Hepatocyte (in vitro differentiated cells): ENCODE measurements around the gene WDTC1. TPM values are rescaled to one million over a fixed set of nuclear protein-coding genes. Genes with fewer than 3 reads are reported as not detected.
A peak's percentile ranks its signal among the peaks of the same experiment; 100 is the strongest.

Source experiments
- DNase-seq: peaks from one replicate; pipeline ENCODE4 v3.0.0-alpha.2; 2016; ENCODE audit warnings: low spot score
- H2AFZ ChIP-seq: fragments of 200-600 bp; sonication (generic); 2 replicates; pipeline ENCODE4 v1.6.0; 2016; ENCODE audit warnings: antibody characterized with exemption, mild to moderate bottlenecking
- H3K27ac ChIP-seq: fragments of 200-600 bp; sonication (generic); 2 replicates; pipeline ENCODE4 v1.5.1; 2016; ENCODE audit warnings: mild to moderate bottlenecking
- H3K27me3 ChIP-seq: fragments of 200-600 bp; sonication (generic); 2 replicates; pipeline ENCODE4 v1.6.1; 2016
- H3K36me3 ChIP-seq: fragments of 200-600 bp; sonication (generic); replicated peaks from 2 replicates; pipeline ENCODE4 v1.5.1; 2016; ENCODE audit warnings: low read depth; ENCODE audit not compliant: insufficient read depth
- H3K4me1 ChIP-seq: fragments of 200-600 bp; sonication (generic); 2 replicates; pipeline ENCODE4 v1.5.1; 2016; ENCODE audit warnings: mild to moderate bottlenecking, moderate library complexity; ENCODE audit not compliant: insufficient read depth
- H3K4me2 ChIP-seq: fragments of 200-600 bp; sonication (generic); 2 replicates; pipeline ENCODE4 v1.6.0; 2016
- H3K4me3 ChIP-seq: fragments of 200-600 bp; sonication (generic); 2 replicates; pipeline ENCODE4 v1.5.1; 2016; ENCODE audit warnings: mild to moderate bottlenecking
- H3K79me2 ChIP-seq: fragments of 200-600 bp; sonication (generic); 2 replicates; pipeline ENCODE4 v1.6.0; 2017; ENCODE audit warnings: mild to moderate bottlenecking
- H3K9me2 ChIP-seq: fragments of 200-600 bp; sonication (generic); replicated peaks from 2 replicates; pipeline ENCODE4 v1.6.0; 2017; ENCODE audit warnings: mild to moderate bottlenecking; ENCODE audit not compliant: insufficient read depth
- H3K9me3 ChIP-seq: fragments of 200-600 bp; sonication (generic); 2 replicates; pipeline ENCODE4 v1.5.1; 2016; ENCODE audit warnings: low read depth, mild to moderate bottlenecking
- H4K20me1 ChIP-seq: fragments of 200-600 bp; sonication (generic); 2 replicates; pipeline ENCODE4 v1.6.0; 2016; ENCODE audit warnings: mild to moderate bottlenecking; ENCODE audit not compliant: insufficient read depth, poor library complexity, severe bottlenecking
- CTCF ChIP-seq: fragments of 200-600 bp; sonication (generic); IDR thresholded peaks from 2 replicates; pipeline ENCODE4 v1.5.1; 2016; ENCODE audit warnings: antibody characterized with exemption, mild to moderate bottlenecking; ENCODE audit not compliant: poor library complexity
- EZH2 ChIP-seq: fragments of 200-600 bp; sonication (generic); IDR thresholded peaks from 2 replicates; pipeline ENCODE4 v1.6.1; 2016; ENCODE audit warnings: antibody characterized with exemption, mild to moderate bottlenecking, borderline replicate concordance
- EZH2phosphoT487 ChIP-seq: fragments of 200-600 bp; sonication (generic); IDR thresholded peaks from one replicate; pipeline ENCODE4 v1.6.1; 2018; ENCODE audit warnings: antibody characterized with exemption, mild to moderate bottlenecking, low read depth, moderate library complexity; ENCODE audit not compliant: unreplicated experiment, severe bottlenecking
- WGBS: methylation state at CpG from one replicate; pipeline ENCODE4 v1.1.6; 2016; ENCODE audit warnings: low lambda C conversion rate; ENCODE audit errors: missing lambda C conversion rate; 5-methylcytosine and 5-hydroxymethylcytosine counted together
- polyA plus RNA-seq: library from polyadenylated mRNA; unstranded; fragments of >200 nt; fragmentation: Nextera tagmentation; extraction: Ambion mirVana; gene quantifications from 2 replicates; pipeline ENCODE4 v1.2.1, GENCODE V29; 2016
- total RNA-seq: library from RNA; depleted of rRNA; stranded (reverse); fragments of >200 nt; gene quantifications from 2 replicates; pipeline ENCODE4 v1.2.3, GENCODE V29; 2014

WDTC1 gene
- total and polyA plus RNA-seq, 2 experiments from 2014 or later: 11.0 to 22.8 TPM

DNA sequence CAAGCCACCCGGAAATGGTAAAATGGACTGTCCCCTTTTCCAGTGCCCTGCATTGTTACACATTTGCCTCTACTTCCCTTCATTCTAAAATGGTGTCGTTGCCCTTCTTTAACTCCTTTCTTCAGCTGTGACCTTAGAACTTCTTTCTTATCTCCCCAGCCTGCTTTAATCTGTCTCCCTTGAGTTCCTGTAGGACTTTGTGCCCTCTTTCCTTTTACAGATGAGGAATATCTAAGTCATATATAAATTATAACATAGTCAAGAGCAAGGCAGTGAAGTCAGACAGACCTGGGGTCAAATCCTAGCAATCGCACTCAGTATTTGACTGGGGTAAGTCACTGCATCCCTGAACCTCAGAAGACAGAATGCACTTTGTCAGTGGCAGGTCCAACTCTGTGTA, 56.1 kb downstream of the WDTC1 start:
- DNase-seq: no peak
- WGBS: 84% methylated on average over 3 of the region's 3 CpGs
- peak overlapping the region; percentile 48 for H3K27ac ChIP-seq
- H4K20me1 ChIP-seq: no peaks in the 10 kb centered on the region
- H2AFZ ChIP-seq: no peak overlapping the region
- no peaks in the 10 kb centered on the region for H3K79me2 ChIP-seq
- H3K27me3 ChIP-seq: no peaks in the 10 kb centered on the region
- peaks cover 6% of the 10 kb centered on the region for H3K4me1 ChIP-seq
- H3K9me2 ChIP-seq: no peaks in the 10 kb centered on the region
- no peaks in the 10 kb centered on the region for H3K9me3 ChIP-seq
- no peak for TF ChIP-seq CTCF
- TF ChIP-seq EZH2phosphoT487: no peak
- no peak for TF ChIP-seq EZH2
- no peak overlapping the region for H3K4me3 ChIP-seq
- no peaks in the 10 kb centered on the region for H3K36me3 ChIP-seq
- H3K4me2 ChIP-seq: no peak overlapping the region

DNA sequence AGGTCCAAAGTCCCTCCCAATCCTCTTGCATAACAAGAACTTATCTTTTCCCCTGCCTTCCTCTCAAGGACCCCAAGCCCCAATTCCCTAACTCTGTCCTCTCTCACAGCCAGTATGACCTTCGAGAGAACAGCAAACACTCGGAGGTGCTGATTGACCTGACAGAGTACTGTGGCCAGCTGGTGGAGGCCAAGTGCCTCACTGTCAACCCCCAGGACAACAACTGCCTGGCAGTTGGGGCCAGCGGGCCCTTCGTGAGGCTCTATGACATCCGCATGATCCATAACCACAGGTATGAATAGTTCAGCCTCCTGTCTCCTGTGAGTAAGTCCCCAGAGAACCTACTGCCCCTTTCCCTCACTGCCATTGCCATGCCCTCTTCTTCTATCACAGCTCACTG, 57.7 kb downstream of the WDTC1 start:
- H3K79me2 ChIP-seq: no peaks in the 10 kb centered on the region
- peak overlapping the region; percentile 37 for H3K27ac ChIP-seq
- TF ChIP-seq CTCF: no peak
- no peak for TF ChIP-seq EZH2
- TF ChIP-seq EZH2phosphoT487: no peak
- 92% methylated on average over 5 of the region's 5 CpGs for WGBS
- H4K20me1 ChIP-seq: no peaks in the 10 kb centered on the region
- no peak overlapping the region for H2AFZ ChIP-seq
- no peak overlapping the region for H3K4me3 ChIP-seq
- no peaks in the 10 kb centered on the region for H3K9me3 ChIP-seq
- no peak overlapping the region for H3K4me2 ChIP-seq
- peak; percentile 20 for DNase-seq
- H3K9me2 ChIP-seq: no peaks in the 10 kb centered on the region
- no peaks in the 10 kb centered on the region for H3K36me3 ChIP-seq
- H3K4me1 ChIP-seq: peaks cover 8% of the 10 kb centered on the region
- no peaks in the 10 kb centered on the region for H3K27me3 ChIP-seq

DNA sequence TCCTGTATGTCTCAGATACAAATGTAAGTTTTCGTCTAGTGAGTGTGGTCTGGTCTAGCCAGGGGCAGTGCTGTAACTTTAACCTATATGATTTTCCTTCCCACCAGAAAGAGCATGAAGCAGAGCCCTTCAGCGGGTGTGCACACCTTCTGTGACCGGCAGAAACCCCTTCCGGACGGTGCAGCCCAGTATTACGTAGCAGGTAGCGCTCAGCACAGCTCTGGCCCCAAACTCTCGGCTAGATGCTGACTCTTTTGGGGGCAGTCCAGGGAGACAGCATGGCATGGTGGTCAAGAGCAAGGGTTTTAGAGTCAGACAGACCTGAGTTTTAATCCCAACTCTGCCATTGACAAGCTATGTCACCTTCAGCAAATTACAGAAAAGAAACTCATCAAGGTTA, 59.5 kb downstream of the WDTC1 start:
- H3K79me2 ChIP-seq: no peaks in the 10 kb centered on the region
- no peak overlapping the region for H3K27ac ChIP-seq
- H3K9me3 ChIP-seq: no peaks in the 10 kb centered on the region
- H2AFZ ChIP-seq: no peak overlapping the region
- WGBS: 95% methylated on average over 8 of the region's 8 CpGs
- H4K20me1 ChIP-seq: no peaks in the 10 kb centered on the region
- H3K9me2 ChIP-seq: no peaks in the 10 kb centered on the region
- TF ChIP-seq EZH2phosphoT487 (no peak), EZH2 (no peak), CTCF (no peak)
- H3K27me3 ChIP-seq: no peaks in the 10 kb centered on the region
- H3K36me3 ChIP-seq: no peaks in the 10 kb centered on the region
- DNase-seq: no peak
- no peak overlapping the region for H3K4me3 ChIP-seq
- H3K4me1 ChIP-seq: peaks cover 18% of the 10 kb centered on the region
- no peak overlapping the region for H3K4me2 ChIP-seq

GRCh38 chr1:27296773-27297291, 62.4 kb downstream of the WDTC1 start:
- Histone ChIP-seq H3K36me3 (no peaks in the 10 kb centered on the region), H3K9me2 (no peaks in the 10 kb centered on the region), H4K20me1 (no peaks in the 10 kb centered on the region), H3K4me1 (peaks cover 34% of the 10 kb centered on the region), H3K27ac (no peak overlapping the region), H3K4me2 (no peak overlapping the region), H3K9me3 (no peaks in the 10 kb centered on the region), H2AFZ (no peak overlapping the region), H3K27me3 (no peaks in the 10 kb centered on the region), H3K79me2 (no peaks in the 10 kb centered on the region), H3K4me3 (no peak overlapping the region)
- DNase-seq: peak; percentile 82
- no peak for TF ChIP-seq EZH2phosphoT487
- no peak for TF ChIP-seq EZH2
- TF ChIP-seq CTCF: peak; percentile 81
- 41% methylated on average over 10 of the region's 10 CpGs for WGBS
